Naive thymus-derived CD8-positive, alpha-beta T cell (primary cell): ENCODE results near the gene DRC1. TPM values are rescaled to one million over a fixed set of nuclear protein-coding genes. Genes with fewer than 3 reads are reported as not detected.

Experiments
- ATAC-seq, 2 donors: fragments of 150-1000 bp; cut with Tn5 transposase in 1 of 2; sonication (Bioruptor Pico), chemical (Tn5 transposase) in 1 of 2; 1 replicate in 1 of 2; 2 replicates in 1 of 2; pipeline ENCODE4 v1.10.0; 2021; ENCODE audit warnings: mild to moderate bottlenecking in 2 of 2, moderate library complexity in 2 of 2
- POLR2A ChIA-PET: fragments of 350-600 bp; sonication (Branson Sonifier 250); formaldehyde crosslinking; loops from one replicate; lab custom pipeline; 2021; ENCODE audit warnings: antibody characterized with exemption; lab: Charles Lee
- DNase-seq, 10 donors: peaks; one replicate each; pipeline versions ENCODE4 v3.0.0 to v3.0.0-alpha.2; 2020 to 2022
- H3K27ac Mint-ChIP-seq, 10 donors: one replicate each; pipeline ENCODE4 v1.8.0; 2020 to 2022; ENCODE audit warnings: mild to moderate bottlenecking in 10 of 10, mixed read lengths in 10 of 10, moderate library complexity in 4 of 10, inconsistent platforms in 1 of 10
- H3K27me3 Mint-ChIP-seq, 5 donors: one replicate each; pipeline ENCODE4 v1.8.0; 2021 to 2022; ENCODE audit warnings: mixed read lengths in 5 of 5
- H3K36me3 Mint-ChIP-seq, 3 donors: one replicate each; pipeline ENCODE4 v1.8.0; 2020 to 2022; ENCODE audit warnings: mixed read lengths in 3 of 3, mild to moderate bottlenecking in 2 of 3, inconsistent platforms in 1 of 3
- H3K4me1 Mint-ChIP-seq, 4 donors: one replicate each; pipeline ENCODE4 v1.8.0; 2021 to 2022; ENCODE audit warnings: mixed read lengths in 4 of 4
- H3K4me3 Mint-ChIP-seq, 10 donors: one replicate each; pipeline ENCODE4 v1.8.0; 2020 to 2022; ENCODE audit warnings: mild to moderate bottlenecking in 10 of 10, mixed read lengths in 10 of 10, moderate library complexity in 6 of 10, inconsistent platforms in 1 of 10
- H3K9me3 Mint-ChIP-seq, 9 donors: one replicate each; pipeline ENCODE4 v1.8.0; 2020 to 2022; ENCODE audit warnings: mixed read lengths in 9 of 9, mild to moderate bottlenecking in 3 of 9, inconsistent platforms in 1 of 9, moderate library complexity in 1 of 9
- polyA plus RNA-seq, 3 donors: library from polyadenylated mRNA; unstranded; fragments of 300-500 nt; fragmentation: Illumina TruSeq; gene quantifications; one replicate each; pipeline ENCODE4 v1.2.3, GENCODE V29; 2021
- total RNA-seq, 8 experiments: library from RNA in 2 of 8; stranded (reverse) in 2 of 8; gene quantifications; one replicate each; pipeline ENCODE4 v1.2.3 and lab custom pipeline; 2021 to 2026

The DRC1 gene
- total and polyA plus RNA-seq, 5 experiments from 2014 or later = not detected

DNA sequence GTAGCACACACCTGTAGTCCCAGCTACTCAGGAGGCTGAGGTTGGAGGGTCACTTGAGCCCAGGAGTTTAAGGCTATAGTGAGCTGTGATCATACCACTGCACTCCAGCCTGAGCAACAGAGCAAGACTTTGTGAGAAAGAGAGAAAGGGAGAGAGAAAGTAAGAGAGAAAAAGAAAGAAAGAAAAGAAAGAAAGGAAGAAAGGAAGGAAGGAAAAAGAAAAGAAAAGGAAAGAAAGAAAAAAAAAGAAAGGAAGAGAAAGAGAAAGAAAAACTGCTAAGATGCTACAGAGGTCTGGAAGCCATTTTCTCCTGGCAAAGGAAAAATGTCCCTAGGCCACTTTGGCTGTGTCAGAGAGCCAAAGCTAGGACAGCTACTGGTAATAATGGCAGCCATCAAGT lies 30.6 kb downstream of the DRC1 start:
- POLR2A ChIA-PET = no interaction called here
- no peaks in the 10 kb centered on the region for H3K36me3 Mint-ChIP-seq
- peaks cover 0 to 11% (median 4%) of the 10 kb centered on the region in 5 donors for H3K27me3 Mint-ChIP-seq
- ATAC-seq (no peak), DNase-seq (no peak)
- no peaks in the 10 kb centered on the region for H3K4me1 Mint-ChIP-seq
- H3K9me3 Mint-ChIP-seq = no peaks in the 10 kb centered on the region
- no peak overlapping the region for H3K27ac Mint-ChIP-seq
- H3K4me3 Mint-ChIP-seq = no peak overlapping the region

GRCh38 chr2:26432859-26433258 lies 31.1 kb downstream of the DRC1 start:
- Mint-ChIP-seq H3K9me3 (no peaks in the 10 kb centered on the region), H3K36me3 (no peaks in the 10 kb centered on the region), H3K4me1 (no peaks in the 10 kb centered on the region), H3K27ac (no peak overlapping the region), H3K27me3 (peaks cover 0 to 11% (median 4%) of the 10 kb centered on the region in 5 donors), H3K4me3 (no peak overlapping the region)
- ATAC-seq (no peak), DNase-seq (no peak)
- POLR2A ChIA-PET = no interaction called here

DNA sequence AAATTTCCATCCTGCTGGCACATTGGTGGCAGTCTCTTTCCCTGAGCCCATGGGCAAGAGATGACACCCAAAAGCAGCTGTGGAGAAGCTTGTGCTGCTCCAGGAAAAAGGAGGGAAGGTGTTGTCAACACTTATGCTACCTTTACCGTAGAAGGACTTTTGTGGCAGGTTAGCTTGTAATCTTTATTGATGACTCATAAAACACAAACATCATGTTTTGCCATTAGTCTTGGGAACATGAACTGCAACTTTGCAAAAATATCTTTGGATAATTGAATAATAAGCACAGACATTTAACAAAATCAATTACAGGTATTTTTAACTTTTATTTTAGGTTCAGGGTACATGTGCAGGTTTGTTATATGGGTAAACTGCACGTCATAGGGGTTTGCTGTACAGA lies 33.4 kb downstream of the DRC1 start:
- POLR2A ChIA-PET = no interaction called here
- no peaks in the 10 kb centered on the region for H3K9me3 Mint-ChIP-seq
- H3K27ac Mint-ChIP-seq = no peak overlapping the region
- no peak for DNase-seq
- H3K4me3 Mint-ChIP-seq = no peak overlapping the region
- no peak for ATAC-seq
- H3K36me3 Mint-ChIP-seq = no peaks in the 10 kb centered on the region
- H3K27me3 Mint-ChIP-seq = peaks cover 4 to 18% (median 5%) of the 10 kb centered on the region in 5 donors
- H3K4me1 Mint-ChIP-seq = peaks cover 0 to 4% (median 0%) of the 10 kb centered on the region in 4 donors

- no peaks in the 10 kb centered on the region for H3K36me3 Mint-ChIP-seq
- POLR2A ChIA-PET = no interaction called here
Measured at GRCh38 chr2:26438526-26438925, 36.8 kb downstream of the DRC1 start.

DNA sequence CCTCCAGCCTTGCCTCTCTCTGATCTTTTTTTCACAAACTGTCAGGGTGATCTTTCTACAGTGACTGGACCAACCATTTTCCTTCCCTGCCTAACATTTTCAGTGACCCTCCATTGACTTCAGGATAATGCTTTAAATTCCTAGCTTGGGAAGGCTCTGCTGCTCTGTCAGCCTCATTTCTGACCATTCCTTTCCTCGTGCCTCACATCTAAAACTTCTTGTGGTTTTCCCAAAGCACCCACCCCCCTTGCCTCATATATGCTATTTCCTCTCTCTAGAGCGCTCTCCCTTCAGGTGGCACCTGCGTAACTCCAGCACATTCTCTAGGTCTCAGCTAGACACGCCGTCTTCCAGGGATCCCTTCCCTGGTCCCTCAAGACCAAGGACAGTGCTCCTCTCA lies 37.2 kb downstream of the DRC1 start:
- ATAC-seq (no peak), DNase-seq (no peak)
- Mint-ChIP-seq H3K27ac (peak overlapping the region in 2 of 10 donors; percentile 28 to 51), H3K36me3 (no peaks in the 10 kb centered on the region), H3K27me3 (peaks cover 0 to 9% (median 5%) of the 10 kb centered on the region in 5 donors), H3K4me3 (no peak overlapping the region), H3K4me1 (peaks cover 0 to 4% (median 0%) of the 10 kb centered on the region in 4 donors), H3K9me3 (no peaks in the 10 kb centered on the region)
- POLR2A ChIA-PET = interaction anchor here (2.1 kb wide), 1 partner anchor 11 kb away, joined by 4 read pairs; no protein-coding TSS in a partner anchor

More at GRCh38 chr2:26438526-26438925, 36.8 kb downstream of the DRC1 start:
- DNase-seq = no peak
- peaks cover 0 to 9% (median 5%) of the 10 kb centered on the region in 5 donors for H3K27me3 Mint-ChIP-seq
- peaks cover 0 to 4% (median 0%) of the 10 kb centered on the region in 4 donors for H3K4me1 Mint-ChIP-seq
- H3K9me3 Mint-ChIP-seq = no peaks in the 10 kb centered on the region
- no peak overlapping the region for H3K4me3 Mint-ChIP-seq
- no peak for ATAC-seq
- H3K27ac Mint-ChIP-seq = peak overlapping the region in 1 of 10 donors; percentile 51

GRCh38 chr2:26442301-26442700 lies 40.6 kb downstream of the DRC1 start:
- no peaks in the 10 kb centered on the region for H3K9me3 Mint-ChIP-seq
- DNase-seq (no peak), ATAC-seq (no peak)
- H3K4me1 Mint-ChIP-seq = peaks cover 0 to 4% (median 0%) of the 10 kb centered on the region in 4 donors
- no peak overlapping the region for H3K4me3 Mint-ChIP-seq
- POLR2A ChIA-PET = no interaction called here
- peaks cover 0 to 9% (median 5%) of the 10 kb centered on the region in 5 donors for H3K27me3 Mint-ChIP-seq
- no peaks in the 10 kb centered on the region for H3K36me3 Mint-ChIP-seq
- H3K27ac Mint-ChIP-seq = no peak overlapping the region

DNA sequence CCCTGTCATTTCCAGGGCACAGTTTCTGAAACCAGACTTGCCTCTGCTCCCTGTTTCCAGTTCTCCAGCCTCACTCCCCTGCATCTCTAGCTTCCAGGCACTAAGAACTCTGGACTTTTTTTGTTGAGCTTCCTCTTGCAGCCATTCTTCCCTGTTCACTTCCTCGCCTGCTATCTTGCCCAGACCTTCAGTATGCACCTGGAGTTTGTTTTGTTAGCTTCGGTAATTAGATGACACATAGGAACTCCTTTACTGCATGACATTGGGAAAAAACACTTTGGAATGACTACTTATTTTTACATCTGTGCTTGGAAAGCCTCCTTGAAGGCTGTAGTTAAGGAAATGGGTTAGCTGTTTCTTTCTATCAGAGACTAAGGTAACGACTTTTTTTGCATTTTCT lies 41.0 kb downstream of the DRC1 start:
- ATAC-seq (no peak), DNase-seq (no peak)
- Mint-ChIP-seq H3K4me1 (peaks cover 0 to 4% (median 0%) of the 10 kb centered on the region in 4 donors), H3K27me3 (peaks cover 0 to 9% (median 5%) of the 10 kb centered on the region in 5 donors), H3K27ac (no peak overlapping the region), H3K9me3 (no peaks in the 10 kb centered on the region), H3K36me3 (no peaks in the 10 kb centered on the region), H3K4me3 (no peak overlapping the region)
- POLR2A ChIA-PET = no interaction called here

DNA sequence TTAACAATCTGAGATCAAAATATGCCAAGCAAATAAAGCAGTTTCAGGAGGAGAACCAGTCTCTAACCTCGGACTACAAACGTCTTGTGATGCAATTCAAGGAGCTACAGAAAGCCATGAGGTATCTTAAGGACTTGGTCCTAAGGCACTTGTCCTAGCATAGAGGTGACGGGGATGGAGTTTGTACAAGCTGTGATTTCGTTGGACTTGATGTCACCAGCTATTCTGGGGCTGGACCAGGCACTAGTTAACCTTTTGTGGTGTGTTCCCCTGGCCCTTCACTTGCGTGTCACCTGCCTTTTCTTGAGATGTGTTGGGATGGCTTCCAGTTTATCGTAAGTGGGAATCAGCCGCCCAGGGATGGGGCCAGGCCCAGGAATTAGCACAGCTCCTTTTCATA lies 42.5 kb downstream of the DRC1 start:
- Mint-ChIP-seq H3K27ac (no peak overlapping the region), H3K9me3 (no peaks in the 10 kb centered on the region), H3K4me1 (peaks cover 0 to under 1% (median 0%) of the 10 kb centered on the region in 4 donors), H3K27me3 (peaks cover 0 to 4% (median 1%) of the 10 kb centered on the region in 5 donors), H3K4me3 (no peak overlapping the region), H3K36me3 (no peaks in the 10 kb centered on the region)
- ATAC-seq (no peak), DNase-seq (no peak)
- POLR2A ChIA-PET = no interaction called here

GRCh38 chr2:26448651-26449050 lies 46.9 kb downstream of the DRC1 start:
- DNase-seq = no peak
- POLR2A ChIA-PET = no interaction called here
- Mint-ChIP-seq H3K9me3 (no peaks in the 10 kb centered on the region), H3K4me1 (no peaks in the 10 kb centered on the region), H3K27ac (no peak overlapping the region), H3K27me3 (peaks cover 0 to 15% (median under 1%) of the 10 kb centered on the region in 5 donors), H3K36me3 (no peaks in the 10 kb centered on the region), H3K4me3 (no peak overlapping the region)
- no peak for ATAC-seq

DNA sequence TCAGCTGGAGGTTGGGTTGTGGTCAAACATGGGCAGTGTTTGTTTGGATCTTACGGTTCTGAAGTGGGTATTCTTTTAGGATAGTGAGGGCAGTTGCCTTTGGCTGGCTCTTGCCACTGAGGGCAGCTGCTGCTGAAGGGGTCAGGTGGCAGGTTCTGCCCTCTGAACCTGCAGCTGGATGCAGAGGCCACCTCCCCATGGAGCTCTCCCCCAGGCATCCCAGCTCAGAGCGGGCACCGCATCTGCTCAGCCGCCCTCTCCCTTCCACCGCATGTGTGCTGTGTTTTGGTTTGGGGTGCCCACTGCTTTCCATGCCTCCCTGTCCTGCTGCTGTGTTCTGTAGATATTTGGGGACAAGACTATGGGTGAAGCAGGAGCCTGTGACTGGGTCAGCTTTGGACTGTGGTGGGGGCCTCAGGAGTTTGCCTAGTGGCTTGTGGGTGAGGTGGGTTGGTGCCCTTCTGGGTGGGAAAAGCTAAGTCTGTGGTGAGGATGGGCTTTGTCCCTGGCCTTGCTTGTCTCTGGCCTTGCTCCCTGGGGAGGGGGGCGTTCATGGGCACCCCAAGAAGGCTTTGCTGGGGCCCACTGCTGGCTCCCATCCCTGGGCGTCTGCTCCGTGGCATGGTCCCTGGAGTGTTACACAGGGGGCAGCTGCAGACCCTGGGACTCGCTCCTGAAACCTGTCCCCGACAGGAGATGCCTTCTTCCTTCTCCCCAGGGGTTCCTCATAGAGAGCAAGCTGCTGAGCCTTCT lies 47.7 kb downstream of the DRC1 start:
- Mint-ChIP-seq H3K36me3 (no peaks in the 10 kb centered on the region), H3K27me3 (peaks cover 0 to 21% (median 3%) of the 10 kb centered on the region in 5 donors), H3K4me3 (no peak overlapping the region), H3K27ac (no peak overlapping the region), H3K4me1 (no peaks in the 10 kb centered on the region), H3K9me3 (no peaks in the 10 kb centered on the region)
- DNase-seq = no peak
- POLR2A ChIA-PET = interaction anchor here (2.0 kb wide), 1 partner anchor 9 kb away, joined by 4 read pairs; no protein-coding TSS in a partner anchor
- no peak for ATAC-seq

- no peaks in the 10 kb centered on the region for H3K36me3 Mint-ChIP-seq
- no peaks in the 10 kb centered on the region for H3K4me1 Mint-ChIP-seq
- no peak for DNase-seq
- no peak overlapping the region for H3K4me3 Mint-ChIP-seq
- ATAC-seq = no peak
- POLR2A ChIA-PET = interaction anchor here (2.0 kb wide), 1 partner anchor 10 kb away, joined by 4 read pairs; no protein-coding TSS in a partner anchor
- peaks cover 0 to 21% (median 3%) of the 10 kb centered on the region in 5 donors for H3K27me3 Mint-ChIP-seq
- H3K9me3 Mint-ChIP-seq = no peaks in the 10 kb centered on the region
- no peak overlapping the region for H3K27ac Mint-ChIP-seq
Measured at GRCh38 chr2:26450031-26450635, 48.4 kb downstream of the DRC1 start.

DNA sequence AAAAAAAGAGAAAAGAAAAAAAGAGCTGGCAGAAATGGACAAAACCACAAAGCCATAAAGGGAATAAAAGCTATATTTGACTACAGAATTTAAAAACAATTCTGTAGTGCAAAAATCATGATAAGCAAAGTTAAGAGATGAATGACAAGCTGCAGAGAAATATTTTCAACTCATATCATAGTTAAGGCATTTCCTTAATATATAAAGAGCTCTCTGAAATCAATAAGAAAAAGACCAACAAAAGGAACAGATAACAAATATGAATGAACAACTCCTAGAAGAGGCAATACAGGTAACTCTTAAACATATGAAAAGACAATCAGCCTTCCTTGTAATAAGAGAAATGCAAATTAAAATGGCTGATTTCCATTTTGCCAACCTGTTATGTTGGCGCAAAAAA lies 50.0 kb downstream of the DRC1 start:
- no peak for DNase-seq
- Mint-ChIP-seq H3K27me3 (peaks cover 0 to 21% (median 3%) of the 10 kb centered on the region in 5 donors), H3K4me1 (peaks cover 0 to 4% (median 0%) of the 10 kb centered on the region in 4 donors), H3K4me3 (no peak overlapping the region), H3K36me3 (no peaks in the 10 kb centered on the region), H3K27ac (no peak overlapping the region), H3K9me3 (no peaks in the 10 kb centered on the region)
- POLR2A ChIA-PET = no interaction called here
- ATAC-seq = no peak
